K562 (cell line): ENCODE results near the gene STING1.

Experiments used
- SP1 ChIP-seq: sonication (generic); formaldehyde crosslinking; IDR thresholded peaks from 2 replicates; pipeline ENCODE4 v1.8.1; 2022; ENCODE audit warnings: mild to moderate bottlenecking, missing genetic modification reagents
- TAF1 ChIP-seq: IDR thresholded peaks from 2 replicates; pipeline ENCODE4 v1.6.1; 2011; ENCODE audit warnings: mild to moderate bottlenecking, low read length, moderate library complexity; ENCODE audit not compliant: insufficient read depth, control insufficient read depth, severe bottlenecking; ENCODE audit errors: extremely low read depth

- TF ChIP-seq SP1 (CRISPR knock-in tag), result no peak
- TF ChIP-seq TAF1, result no peak
Observed at GRCh38 chr5:139431706-139432105, 50.9 kb downstream of the STING1 start.
